GM12878 (cell line): Measurements from ENCODE around the gene TNFSF12. TPM values are rescaled to one million over a fixed set of nuclear protein-coding genes. Genes with fewer than 3 reads are reported as not detected.

ENCODE experiments used
- BACH1 ChIP-seq: fragments of 450-650 bp; IDR thresholded peaks from 2 replicates; pipeline ENCODE4 v1.6.1; 2017; ENCODE audit warnings: mild to moderate bottlenecking, borderline replicate concordance
- DPF2 ChIP-seq: fragments of 450-650 bp; IDR thresholded peaks from 2 replicates; pipeline ENCODE4 v1.6.1; 2017; ENCODE audit warnings: mild to moderate bottlenecking
- MAX ChIP-seq: IDR thresholded peaks from 2 replicates; pipeline ENCODE4 v1.6.1; 2012; ENCODE audit warnings: low read depth, low read length, improper control_type of control experiment
- MYB ChIP-seq: fragments of 150-350 bp; IDR thresholded peaks from 2 replicates; pipeline ENCODE4 v1.6.1; 2014; ENCODE audit warnings: mild to moderate bottlenecking, low read depth, low read length, borderline replicate concordance
- POU2F2 ChIP-seq: IDR thresholded peaks from 3 replicates; pipeline ENCODE4 v1.6.1; 2011; ENCODE audit warnings: low read depth, mild to moderate bottlenecking, low read length, borderline replicate concordance
- SMARCA5 ChIP-seq: fragments of 450-650 bp; IDR thresholded peaks from 2 replicates; pipeline ENCODE4 v1.6.1; 2017; ENCODE audit warnings: mild to moderate bottlenecking
- SP1 ChIP-seq: IDR thresholded peaks from one replicate; pipeline ENCODE4 v1.6.1; 2011; ENCODE audit warnings: low read depth, low read length
- SRF ChIP-seq, 2 experiments: IDR thresholded peaks; 2 replicates each; pipeline ENCODE4 v1.6.1; 2011; ENCODE audit warnings: low read depth in 2 of 2, low read length in 2 of 2, mild to moderate bottlenecking in 1 of 2, moderate library complexity in 1 of 2
- SUZ12 ChIP-seq: fragments of 200-600 bp; sonication (generic); IDR thresholded peaks from one replicate; pipeline ENCODE4 v1.6.1; 2018; ENCODE audit warnings: antibody characterized with exemption, mild to moderate bottlenecking; ENCODE audit not compliant: unreplicated experiment
- TCF3 ChIP-seq: IDR thresholded peaks from 2 replicates; pipeline ENCODE4 v1.6.1; 2012; ENCODE audit warnings: low read depth, mild to moderate bottlenecking, low read length, borderline replicate concordance; ENCODE audit not compliant: insufficient read depth
- YBX1 ChIP-seq: fragments of 450-650 bp; IDR thresholded peaks from 2 replicates; pipeline ENCODE4 v1.6.1; 2016; ENCODE audit warnings: antibody characterized with exemption
- ZNF384 ChIP-seq: IDR thresholded peaks from 2 replicates; pipeline ENCODE4 v1.6.1; 2012; ENCODE audit warnings: low read depth, mild to moderate bottlenecking, low read length, improper control_type of control experiment, borderline replicate concordance
- polyA plus RNA-seq, 11 experiments: library from polyadenylated mRNA; depleted of rRNA in 4 of 11; unstranded in 6 of 11; stranded (reverse) in 5 of 11; fragments of >200 nt; fragmentation: Nextera tagmentation in 4 of 11; fragmentation: Illumina TruSeq in 1 of 11; extraction: Ambion mirVana in 4 of 11; extraction: Trizol in 1 of 11; gene quantifications; 1 replicate in 1 of 11; 2 replicates in 10 of 11; pipeline versions ENCODE4 v1.2.1 to v1.2.3, GENCODE V29; 2011 to 2016; ENCODE audit warnings: inconsistent platforms in 2 of 11, missing spikeins in 2 of 11, low read depth in 1 of 11
- total RNA-seq, 4 experiments: library from RNA; depleted of rRNA in 3 of 4; stranded (reverse); fragments of >200 nt in 3 of 4; fragmentation: Illumina TruSeq in 1 of 4; extraction: Trizol in 1 of 4; gene quantifications; 2 replicates each; pipeline versions ENCODE4 v1.2.1 to v1.2.3, GENCODE V29; 2013 to 2021
- TF ChIP-seq, protein P1 (sequence below): fragments of 150-350 bp; IDR thresholded peaks from 2 replicates; pipeline ENCODE4 v1.6.1; 2014; ENCODE audit warnings: mild to moderate bottlenecking, low read depth, low read length
- TF ChIP-seq, protein P2 (sequence below): fragments of 450-650 bp; IDR thresholded peaks from 2 replicates; pipeline ENCODE4 v1.6.1; 2018; ENCODE audit warnings: borderline replicate concordance, mild to moderate bottlenecking; ENCODE audit not compliant: partially characterized antibody

Gene TNFSF12
- total and polyA plus RNA-seq, 10 of the 15 experiments (the other 5 are each of a cell fraction or from before 2014, with no cell fraction given) = 0.32 to 7.0 (median 2.6) TPM

DNA sequence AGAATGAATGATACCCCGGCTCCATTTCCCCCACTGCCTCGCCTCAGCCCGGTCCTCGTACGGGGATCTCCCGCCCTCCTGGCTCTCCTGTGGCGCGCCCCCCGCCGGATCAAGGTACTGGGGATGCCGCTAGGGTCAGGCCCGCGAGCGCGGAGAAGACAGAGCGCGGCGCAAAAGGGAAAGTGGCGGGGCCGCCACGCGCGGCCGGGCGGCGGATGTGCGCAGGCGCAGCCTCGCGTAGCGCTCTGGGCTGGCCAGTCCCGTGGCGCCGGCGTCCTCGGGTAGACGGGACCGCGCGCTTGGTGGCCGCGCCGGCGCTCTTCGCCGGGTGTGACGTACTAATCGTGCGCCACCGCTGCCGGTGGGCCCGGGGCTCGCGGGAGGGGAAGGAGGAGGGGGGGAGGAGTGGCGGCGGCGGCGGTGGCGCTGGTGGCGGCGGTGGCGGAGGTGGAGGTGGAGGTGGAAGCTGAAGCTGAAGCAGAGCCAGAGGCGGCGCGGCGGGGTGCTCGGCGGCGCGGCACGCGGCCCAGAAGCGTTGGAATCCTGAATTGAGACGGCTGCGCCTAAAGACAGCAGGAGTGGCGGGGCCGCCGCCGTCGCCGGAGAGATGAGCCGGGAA is 12.8 kb downstream of the TNFSF12 start, which contains the start of gene SENP3 (continued):
- TF ChIP-seq YBX1 (no peak), SP1 (no peak), TCF3 (0 out of 2 replicates have a peak, but pooled peaks have one; percentile 31), POU2F2 (no peak), DPF2 (0 out of 2 replicates have a peak, but pooled peaks have one; percentile 27), SRF (IDR thresholded peaks at IDR 0.05; ENCODE audit: low read depth in 2 of 2, low read length in 2 of 2) (peak in 1 of 2 experiments; percentile 73; a peak in 2 of 4 replicates), SUZ12 (no peak), SMARCA5 (no peak), MYB (no peak), ZNF384 (no peak), MAX (peak; percentile 13; the same call in 1 of the 2 replicates), BACH1 (peak; percentile 60)
- TF ChIP-seq, protein P1, sequence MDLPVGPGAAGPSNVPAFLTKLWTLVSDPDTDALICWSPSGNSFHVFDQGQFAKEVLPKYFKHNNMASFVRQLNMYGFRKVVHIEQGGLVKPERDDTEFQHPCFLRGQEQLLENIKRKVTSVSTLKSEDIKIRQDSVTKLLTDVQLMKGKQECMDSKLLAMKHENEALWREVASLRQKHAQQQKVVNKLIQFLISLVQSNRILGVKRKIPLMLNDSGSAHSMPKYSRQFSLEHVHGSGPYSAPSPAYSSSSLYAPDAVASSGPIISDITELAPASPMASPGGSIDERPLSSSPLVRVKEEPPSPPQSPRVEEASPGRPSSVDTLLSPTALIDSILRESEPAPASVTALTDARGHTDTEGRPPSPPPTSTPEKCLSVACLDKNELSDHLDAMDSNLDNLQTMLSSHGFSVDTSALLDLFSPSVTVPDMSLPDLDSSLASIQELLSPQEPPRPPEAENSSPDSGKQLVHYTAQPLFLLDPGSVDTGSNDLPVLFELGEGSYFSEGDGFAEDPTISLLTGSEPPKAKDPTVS = no peak
- TF ChIP-seq, protein P2, sequence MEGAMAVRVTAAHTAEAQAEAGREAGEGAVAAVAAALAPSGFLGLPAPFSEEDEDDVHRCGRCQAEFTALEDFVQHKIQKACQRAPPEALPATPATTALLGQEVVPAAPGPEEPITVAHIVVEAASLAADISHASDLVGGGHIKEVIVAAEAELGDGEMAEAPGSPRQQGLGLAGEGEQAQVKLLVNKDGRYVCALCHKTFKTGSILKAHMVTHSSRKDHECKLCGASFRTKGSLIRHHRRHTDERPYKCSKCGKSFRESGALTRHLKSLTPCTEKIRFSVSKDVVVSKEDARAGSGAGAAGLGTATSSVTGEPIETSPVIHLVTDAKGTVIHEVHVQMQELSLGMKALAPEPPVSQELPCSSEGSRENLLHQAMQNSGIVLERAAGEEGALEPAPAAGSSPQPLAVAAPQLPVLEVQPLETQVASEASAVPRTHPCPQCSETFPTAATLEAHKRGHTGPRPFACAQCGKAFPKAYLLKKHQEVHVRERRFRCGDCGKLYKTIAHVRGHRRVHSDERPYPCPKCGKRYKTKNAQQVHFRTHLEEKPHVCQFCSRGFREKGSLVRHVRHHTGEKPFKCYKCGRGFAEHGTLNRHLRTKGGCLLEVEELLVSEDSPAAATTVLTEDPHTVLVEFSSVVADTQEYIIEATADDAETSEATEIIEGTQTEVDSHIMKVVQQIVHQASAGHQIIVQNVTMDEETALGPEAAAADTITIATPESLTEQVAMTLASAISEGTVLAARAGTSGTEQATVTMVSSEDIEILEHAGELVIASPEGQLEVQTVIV = no peak
